Stimulated activated effector memory CD8-positive, alpha-beta T cell treated with anti-CD3 and anti-CD28 coated beads, Interleukin-12 subunit alpha, Interleukin-12 subunit beta, amount 100 ng/mL, for 72 hours (primary cell): ENCODE data around the gene ALX3.
A peak's percentile ranks its signal among the peaks of the same experiment; 100 is the strongest.

Experiments
- ATAC-seq: fragments of 150-1000 bp; cut with Tn5 transposase; 2 replicates; pipeline ENCODE4 v1.10.0; 2021
- DNase-seq, 2 donors: peaks; one replicate each; pipeline ENCODE4 v3.0.0; 2021 to 2022; ENCODE audit warnings: low spot score in 2 of 2
- H3K27ac Mint-ChIP-seq: one replicate; pipeline ENCODE4 v1.8.0; 2022; ENCODE audit warnings: mild to moderate bottlenecking, mixed read lengths
- H3K36me3 Mint-ChIP-seq: one replicate; pipeline ENCODE4 v1.8.0; 2022; ENCODE audit warnings: mild to moderate bottlenecking, mixed read lengths
- H3K4me1 Mint-ChIP-seq: one replicate; pipeline ENCODE4 v1.8.0; 2022; ENCODE audit warnings: mixed read lengths
- H3K4me3 Mint-ChIP-seq: one replicate; pipeline ENCODE4 v1.8.0; 2022; ENCODE audit warnings: mild to moderate bottlenecking, mixed read lengths
- H3K9me3 Mint-ChIP-seq: one replicate; pipeline ENCODE4 v1.8.0; 2022; ENCODE audit warnings: mixed read lengths

The ALX3 gene

DNA sequence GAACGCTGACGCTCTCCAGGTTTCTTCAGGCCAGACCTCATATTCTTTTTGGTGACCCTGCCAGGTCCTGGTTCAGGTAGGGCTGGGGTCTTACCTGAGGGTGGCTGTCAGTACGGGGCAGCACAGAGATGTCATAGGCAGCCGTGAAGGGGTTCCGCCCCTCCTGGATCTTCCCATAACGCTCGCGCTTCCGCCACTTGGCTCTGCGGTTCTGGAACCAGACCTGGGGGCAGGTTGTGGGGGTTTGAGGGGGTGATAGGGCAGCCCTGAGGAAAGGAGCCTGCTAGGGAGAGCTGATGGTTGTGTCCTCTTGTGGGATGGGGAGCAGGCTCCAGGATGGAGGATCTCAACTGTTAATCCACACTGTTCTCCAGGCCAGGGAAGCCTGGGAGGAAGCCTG, 9.1 kb downstream of the ALX3 start:
- H3K36me3 Mint-ChIP-seq = peaks cover 21% of the 10 kb centered on the region

DNA sequence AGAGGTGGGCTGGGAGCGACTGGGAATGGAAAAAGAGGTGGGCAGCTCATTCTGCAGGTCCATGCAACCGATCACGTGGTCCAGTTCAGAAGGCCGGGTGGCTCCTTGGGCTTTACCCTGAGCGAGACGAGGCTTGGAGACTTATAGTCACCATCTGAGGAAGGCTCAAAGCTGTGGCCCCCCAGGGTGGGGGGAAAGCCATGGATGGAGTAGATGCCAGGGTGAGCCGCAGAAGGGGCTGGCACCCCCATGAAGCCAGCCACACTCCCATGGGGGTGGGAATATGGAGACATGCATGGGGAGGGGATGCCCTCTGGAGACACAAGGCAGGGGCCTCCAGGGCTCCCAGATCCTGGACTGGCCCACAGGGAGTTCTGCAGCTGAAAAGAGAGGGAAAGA, 9.8 kb downstream of the ALX3 start:
- Mint-ChIP-seq H3K9me3 (no peaks in the 10 kb centered on the region), H3K36me3 (peaks cover 27% of the 10 kb centered on the region), H3K4me1 (peaks cover 7% of the 10 kb centered on the region), H3K4me3 (no peak overlapping the region), H3K27ac (no peak overlapping the region)
- ATAC-seq (no peak), DNase-seq (no peak)

More for the DNA sequence above, 9.1 kb downstream of the ALX3 start:
- Mint-ChIP-seq H3K9me3 (no peaks in the 10 kb centered on the region), H3K4me1 (peaks cover 7% of the 10 kb centered on the region), H3K4me3 (no peak overlapping the region), H3K27ac (no peak overlapping the region)
- DNase-seq (no peak), ATAC-seq (no peak)

DNA sequence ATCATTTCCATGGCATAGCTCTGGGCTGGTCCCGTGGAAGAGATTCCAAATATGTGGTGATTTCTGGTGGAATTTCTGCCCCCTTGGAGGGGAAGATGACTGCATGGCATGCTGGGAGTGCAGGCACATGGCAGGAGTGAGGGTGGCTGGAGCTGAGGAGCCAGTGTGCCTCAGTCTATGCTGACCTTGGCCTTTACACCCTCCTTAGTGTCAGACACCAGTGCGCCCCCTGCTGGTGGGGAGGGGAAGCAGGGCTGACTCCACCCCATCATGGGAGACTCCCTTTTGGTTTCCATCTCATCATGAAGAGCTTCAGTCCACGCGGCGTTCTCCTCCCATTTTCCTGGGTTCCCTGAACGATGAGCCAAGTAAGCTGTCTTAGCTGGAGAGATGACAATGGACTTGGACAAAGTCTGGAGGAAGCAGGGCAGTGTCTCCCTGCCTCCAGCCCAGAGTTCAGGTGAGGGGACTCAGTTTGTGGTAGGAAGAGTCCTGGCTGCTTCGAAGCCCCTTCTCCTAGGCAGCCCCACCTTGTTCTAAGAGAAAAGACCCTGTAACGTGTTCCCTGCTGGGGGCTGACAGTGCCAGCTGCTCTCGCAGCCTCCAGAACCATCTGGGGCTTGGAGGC, 10.3 kb downstream of the ALX3 start:
- Mint-ChIP-seq H3K36me3 (peaks cover 33% of the 10 kb centered on the region), H3K4me3 (no peak overlapping the region), H3K9me3 (no peaks in the 10 kb centered on the region), H3K4me1 (peaks cover 7% of the 10 kb centered on the region), H3K27ac (peak overlapping the region; percentile 75)
- ATAC-seq (peak; percentile 73), DNase-seq (peak; percentile 73 to 88)

DNA sequence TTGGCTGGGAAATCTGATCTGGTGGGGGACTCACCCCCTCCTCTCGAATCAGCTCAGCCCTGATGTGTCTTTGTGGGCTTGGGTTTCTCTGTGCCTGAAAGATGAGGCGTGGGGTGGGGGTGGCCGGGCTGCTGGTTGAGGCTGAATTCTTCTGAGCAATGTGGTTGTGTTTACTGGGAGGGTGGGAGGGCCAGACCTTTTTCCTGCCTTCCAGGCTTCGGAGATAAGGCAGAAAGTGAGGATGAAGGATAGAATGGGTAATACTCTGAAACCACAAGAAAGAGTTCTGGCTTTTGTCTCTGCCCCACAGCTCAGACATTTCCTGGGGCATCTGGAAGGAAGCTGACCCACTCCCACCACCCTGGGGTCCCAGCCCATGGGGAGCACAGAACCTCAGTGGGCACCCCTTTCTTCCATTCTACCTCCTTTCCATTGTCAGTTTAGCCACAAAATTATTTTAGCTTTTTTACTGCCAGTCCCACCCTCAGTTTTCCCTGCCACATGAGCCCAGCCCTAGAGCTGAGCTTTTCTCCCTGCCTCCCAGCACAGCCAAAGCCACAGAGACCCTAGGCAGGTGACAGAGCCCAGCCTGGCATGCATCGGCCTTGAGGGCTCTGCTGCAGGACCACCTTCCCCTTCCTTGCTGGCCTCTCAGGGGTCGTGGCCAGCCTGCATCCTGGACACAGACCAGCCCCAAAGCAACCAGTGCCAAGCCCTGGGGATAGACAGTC, 11.2 kb downstream of the ALX3 start:
- DNase-seq (no peak), ATAC-seq (no peak)
- Mint-ChIP-seq H3K36me3 (peaks cover 41% of the 10 kb centered on the region), H3K9me3 (no peaks in the 10 kb centered on the region), H3K4me3 (no peak overlapping the region), H3K27ac (peak overlapping the region; percentile 75), H3K4me1 (peaks cover 7% of the 10 kb centered on the region)

DNA sequence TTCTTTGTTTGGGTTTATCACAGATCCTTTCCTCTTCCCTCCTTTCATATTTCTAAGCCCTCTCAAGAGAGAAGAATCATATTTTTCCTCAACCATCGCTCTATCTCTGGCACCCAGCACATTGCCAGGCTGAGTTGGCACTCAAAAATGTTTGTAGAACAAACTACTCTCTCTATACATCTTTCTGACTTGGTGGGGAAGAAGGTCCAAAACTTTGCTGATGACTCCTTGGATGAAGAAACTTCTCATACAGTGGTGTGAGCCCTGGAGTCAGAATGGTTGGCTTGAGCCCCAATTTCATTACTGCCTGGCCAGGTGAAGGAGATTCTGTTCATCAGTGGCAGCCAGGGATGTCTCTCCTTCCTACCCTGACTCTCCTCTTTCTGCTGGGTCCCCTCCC, 11.9 kb downstream of the ALX3 start:
- H3K27ac Mint-ChIP-seq = peak overlapping the region; percentile 6

DNA sequence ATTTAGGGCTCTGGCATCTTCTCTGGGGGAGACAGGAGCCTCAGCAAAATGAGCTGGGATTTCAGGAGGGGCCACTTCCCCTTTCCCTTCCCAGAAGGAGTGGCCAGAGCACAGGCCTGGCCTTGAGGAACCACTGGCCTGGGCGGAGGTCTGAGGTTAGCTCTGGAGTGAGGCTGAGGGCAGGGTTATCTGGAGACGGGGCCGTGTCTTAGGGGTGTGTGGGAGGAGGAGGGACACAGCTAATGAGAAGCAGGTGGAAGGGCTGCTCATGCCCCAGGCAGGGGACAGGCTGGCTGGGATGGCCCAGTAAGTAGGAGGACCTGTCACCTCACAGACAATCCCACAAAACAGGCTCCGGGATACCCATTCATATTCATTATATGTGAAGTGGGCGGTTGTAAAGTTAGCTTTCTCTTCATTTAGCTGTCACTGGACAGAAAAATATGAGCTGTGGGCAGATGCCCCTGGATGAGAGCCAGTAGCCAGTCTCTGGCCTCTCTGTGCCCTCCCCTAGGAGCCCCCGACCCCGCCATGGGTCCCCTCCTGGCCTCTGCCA, 12.4 kb downstream of the ALX3 start:
- Mint-ChIP-seq H3K4me1 (peaks cover 7% of the 10 kb centered on the region), H3K27ac (peak overlapping the region; percentile 6), H3K36me3 (peaks cover 54% of the 10 kb centered on the region), H3K9me3 (no peaks in the 10 kb centered on the region), H3K4me3 (no peak overlapping the region)
- no peak for DNase-seq
- no peak for ATAC-seq

More for the DNA sequence above, 11.9 kb downstream of the ALX3 start:
- DNase-seq (no peak), ATAC-seq (no peak)
- no peak overlapping the region for H3K4me3 Mint-ChIP-seq
- H3K36me3 Mint-ChIP-seq = peaks cover 48% of the 10 kb centered on the region
- H3K9me3 Mint-ChIP-seq = no peaks in the 10 kb centered on the region
- peaks cover 7% of the 10 kb centered on the region for H3K4me1 Mint-ChIP-seq

DNA sequence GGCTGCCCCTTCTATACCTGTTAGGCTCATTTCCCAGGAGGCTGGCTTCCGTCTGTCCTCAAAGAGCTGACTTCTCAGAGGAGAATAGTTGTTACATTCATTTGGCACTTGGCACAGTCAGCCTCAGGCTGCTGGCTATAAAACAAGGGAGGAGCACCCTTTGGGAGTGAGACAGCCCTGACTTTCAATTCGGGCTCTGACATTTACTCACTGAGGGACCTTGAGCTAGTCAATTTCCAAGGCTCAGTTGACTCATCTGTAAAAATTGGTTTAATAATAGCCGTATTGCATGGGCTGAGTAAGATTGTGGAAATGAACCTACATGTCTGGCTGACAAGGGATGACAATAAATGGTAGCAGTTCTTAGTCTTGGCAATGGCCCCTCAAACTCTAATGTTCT, 13.7 kb downstream of the ALX3 start:
- peak; percentile 55 for ATAC-seq
- Mint-ChIP-seq H3K4me3 (no peak overlapping the region), H3K9me3 (no peaks in the 10 kb centered on the region), H3K4me1 (peaks cover 7% of the 10 kb centered on the region), H3K36me3 (peaks cover 66% of the 10 kb centered on the region), H3K27ac (peak overlapping the region; percentile 6)
- no peak for DNase-seq

DNA sequence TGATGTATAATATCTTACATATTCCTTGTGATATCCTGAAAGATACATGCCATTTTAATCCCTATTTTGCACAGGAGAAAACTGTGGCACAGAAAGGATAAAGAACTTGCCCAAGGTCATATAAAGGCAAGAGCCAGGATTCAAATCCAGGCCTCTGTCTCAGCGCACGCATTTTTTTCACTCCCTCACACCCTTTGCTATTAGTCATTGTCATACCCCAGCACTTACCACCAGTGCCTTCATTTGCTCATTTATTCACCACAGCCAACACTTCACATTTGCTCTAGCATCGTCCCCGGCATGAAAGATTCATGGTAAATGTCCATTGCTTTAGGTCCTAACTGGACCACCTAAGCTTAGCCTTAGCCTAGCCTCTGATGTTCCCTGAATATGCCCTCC, 14.2 kb downstream of the ALX3 start:
- peak overlapping the region; percentile 6 for H3K27ac Mint-ChIP-seq
- ATAC-seq (no peak), DNase-seq (no peak)
- no peaks in the 10 kb centered on the region for H3K9me3 Mint-ChIP-seq
- H3K4me1 Mint-ChIP-seq = peaks cover 7% of the 10 kb centered on the region
- H3K4me3 Mint-ChIP-seq = no peak overlapping the region
- H3K36me3 Mint-ChIP-seq = peaks cover 71% of the 10 kb centered on the region

DNA sequence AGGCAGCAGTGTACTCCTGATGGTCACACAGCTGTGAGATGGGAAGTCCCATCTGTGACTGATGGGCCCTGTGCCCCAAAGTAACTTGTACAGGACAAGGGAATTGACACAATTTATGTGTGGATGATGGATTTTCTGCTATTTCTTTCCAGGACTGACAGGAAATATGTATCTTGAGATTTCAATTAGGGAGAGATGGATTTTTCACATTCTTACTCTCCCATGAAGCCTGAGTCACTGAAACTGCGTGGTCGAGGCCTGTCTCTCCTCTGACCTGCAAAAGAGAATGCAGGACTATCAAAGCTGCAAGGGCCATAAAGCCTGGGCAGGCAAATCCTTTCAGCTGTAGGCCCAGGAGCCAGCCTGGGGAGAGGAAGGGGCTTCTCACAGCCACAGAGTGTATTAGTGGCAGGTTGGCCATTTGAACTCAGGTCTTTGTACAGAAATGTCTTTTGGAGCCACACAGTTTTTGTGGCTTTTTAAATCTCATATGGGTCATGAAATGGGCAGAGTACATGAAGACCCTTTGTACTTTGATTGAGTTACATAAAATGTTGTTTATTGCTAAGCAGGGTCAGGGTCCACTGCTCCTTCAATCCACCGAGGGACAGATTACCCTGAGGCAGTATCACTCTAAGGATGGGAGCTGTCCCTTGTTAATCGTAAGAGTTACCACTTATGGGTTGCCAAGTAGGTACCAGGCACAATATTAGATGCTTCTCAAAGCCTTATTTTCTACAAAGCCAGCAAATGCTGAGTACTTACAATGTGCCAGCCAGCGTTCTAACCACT, 14.8 kb downstream of the ALX3 start:
- ATAC-seq = no peak
- H3K4me1 Mint-ChIP-seq = peaks cover 7% of the 10 kb centered on the region
- peaks cover 77% of the 10 kb centered on the region for H3K36me3 Mint-ChIP-seq
- no peak overlapping the region for H3K27ac Mint-ChIP-seq
- DNase-seq = no peak
- H3K9me3 Mint-ChIP-seq = no peaks in the 10 kb centered on the region
- no peak overlapping the region for H3K4me3 Mint-ChIP-seq

DNA sequence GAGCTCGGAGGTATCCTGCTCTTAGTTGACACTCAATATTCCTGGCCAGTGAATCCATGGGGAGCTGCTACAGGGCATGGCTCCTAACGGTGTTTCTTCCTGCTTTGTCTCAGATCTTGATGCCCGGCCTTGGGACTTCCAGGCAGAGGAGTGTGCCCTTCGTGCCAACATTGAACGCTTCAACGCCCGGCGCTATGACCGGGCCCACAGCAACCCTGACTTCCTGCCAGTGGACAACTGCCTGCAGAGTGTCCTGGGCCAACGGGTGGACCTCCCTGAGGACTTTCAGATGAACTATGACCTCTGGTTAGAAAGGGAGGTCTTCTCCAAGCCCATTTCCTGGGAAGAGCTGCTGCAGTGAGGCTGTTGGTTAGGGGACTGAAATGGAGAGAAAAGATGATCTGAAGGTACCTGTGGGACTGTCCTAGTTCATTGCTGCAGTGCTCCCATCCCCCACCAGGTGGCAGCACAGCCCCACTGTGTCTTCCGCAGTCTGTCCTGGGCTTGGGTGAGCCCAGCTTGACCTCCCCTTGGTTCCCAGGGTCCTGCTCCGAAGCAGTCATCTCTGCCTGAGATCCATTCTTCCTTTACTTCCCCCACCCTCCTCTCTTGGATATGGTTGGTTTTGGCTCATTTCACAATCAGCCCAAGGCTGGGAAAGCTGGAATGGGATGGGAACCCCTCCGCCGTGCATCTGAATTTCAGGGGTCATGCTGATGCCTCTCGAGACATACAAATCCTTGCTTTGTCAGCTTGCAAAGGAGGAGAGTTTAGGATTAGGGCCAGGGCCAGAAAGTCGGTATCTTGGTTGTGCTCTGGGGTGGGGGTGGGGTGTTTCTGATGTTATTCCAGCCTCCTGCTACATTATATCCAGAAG, 16.7 kb downstream of the ALX3 start:
- no peaks in the 10 kb centered on the region for H3K9me3 Mint-ChIP-seq
- no peak overlapping the region for H3K27ac Mint-ChIP-seq
- peak; percentile 70 for ATAC-seq
- H3K4me1 Mint-ChIP-seq = no peaks in the 10 kb centered on the region
- no peak overlapping the region for H3K4me3 Mint-ChIP-seq
- H3K36me3 Mint-ChIP-seq = peaks cover 90% of the 10 kb centered on the region
- DNase-seq = peak; percentile 67 to 87

DNA sequence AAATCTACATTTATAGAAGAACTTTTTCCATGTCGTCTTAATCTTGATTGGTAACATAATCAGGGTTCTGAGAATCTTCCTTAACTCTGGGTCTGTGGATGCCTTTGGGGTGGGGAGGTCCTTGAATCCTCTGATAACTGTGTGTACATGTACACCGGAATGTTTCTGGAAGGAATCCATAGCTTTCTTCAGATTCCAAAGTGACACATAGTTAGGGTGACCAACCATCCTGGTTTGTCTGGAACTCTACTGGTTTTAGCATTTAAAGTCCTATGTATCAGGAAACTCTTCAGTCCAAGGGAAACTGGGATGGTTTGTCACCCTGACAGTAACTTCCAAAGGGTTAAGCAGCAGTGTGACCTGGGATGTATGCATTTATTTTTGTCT, 19.2 kb downstream of the ALX3 start:
- H3K4me1 Mint-ChIP-seq = no peaks in the 10 kb centered on the region
- DNase-seq = no peak
- H3K9me3 Mint-ChIP-seq = no peaks in the 10 kb centered on the region
- H3K27ac Mint-ChIP-seq = peak overlapping the region; percentile 20
- no peak overlapping the region for H3K4me3 Mint-ChIP-seq
- H3K36me3 Mint-ChIP-seq = peaks cover 100% of the 10 kb centered on the region
- no peak for ATAC-seq

DNA sequence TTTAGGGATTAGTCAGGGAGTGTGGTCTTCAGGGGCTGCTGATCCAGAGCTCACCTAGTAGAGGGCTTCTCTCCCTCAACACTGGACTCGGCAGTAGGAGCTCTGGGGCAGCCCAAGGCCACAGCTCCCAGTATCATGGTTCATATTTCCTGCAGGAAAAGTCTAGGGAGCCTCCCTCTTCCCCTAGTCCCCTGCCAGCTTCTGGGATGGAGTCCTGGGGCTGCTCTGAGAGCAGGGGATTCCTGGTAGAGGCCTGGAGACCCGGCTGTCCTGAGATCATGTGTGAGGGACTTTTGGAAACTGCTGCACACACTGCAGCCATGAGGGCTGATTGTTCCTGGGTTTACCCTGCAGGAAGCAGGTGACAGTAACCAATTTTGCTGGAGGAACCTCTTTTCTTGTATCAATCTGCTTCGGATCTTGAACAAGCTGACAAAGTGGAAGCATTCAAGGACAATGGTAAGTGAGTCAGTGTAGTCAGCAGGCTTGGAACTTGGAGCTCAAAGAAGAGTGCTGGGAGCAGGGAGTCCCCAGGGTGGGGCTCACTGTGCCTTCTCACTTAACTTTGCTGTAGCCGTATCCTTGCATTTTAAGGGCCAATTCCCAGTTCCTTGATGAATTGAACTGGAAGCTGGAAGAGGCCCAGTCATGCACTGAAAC, 19.7 kb downstream of the ALX3 start:
- Mint-ChIP-seq H3K9me3 (no peaks in the 10 kb centered on the region), H3K36me3 (peaks cover 100% of the 10 kb centered on the region), H3K27ac (peak overlapping the region; percentile 20), H3K4me1 (no peaks in the 10 kb centered on the region), H3K4me3 (no peak overlapping the region)
- no peak for ATAC-seq
- no peak for DNase-seq

DNA sequence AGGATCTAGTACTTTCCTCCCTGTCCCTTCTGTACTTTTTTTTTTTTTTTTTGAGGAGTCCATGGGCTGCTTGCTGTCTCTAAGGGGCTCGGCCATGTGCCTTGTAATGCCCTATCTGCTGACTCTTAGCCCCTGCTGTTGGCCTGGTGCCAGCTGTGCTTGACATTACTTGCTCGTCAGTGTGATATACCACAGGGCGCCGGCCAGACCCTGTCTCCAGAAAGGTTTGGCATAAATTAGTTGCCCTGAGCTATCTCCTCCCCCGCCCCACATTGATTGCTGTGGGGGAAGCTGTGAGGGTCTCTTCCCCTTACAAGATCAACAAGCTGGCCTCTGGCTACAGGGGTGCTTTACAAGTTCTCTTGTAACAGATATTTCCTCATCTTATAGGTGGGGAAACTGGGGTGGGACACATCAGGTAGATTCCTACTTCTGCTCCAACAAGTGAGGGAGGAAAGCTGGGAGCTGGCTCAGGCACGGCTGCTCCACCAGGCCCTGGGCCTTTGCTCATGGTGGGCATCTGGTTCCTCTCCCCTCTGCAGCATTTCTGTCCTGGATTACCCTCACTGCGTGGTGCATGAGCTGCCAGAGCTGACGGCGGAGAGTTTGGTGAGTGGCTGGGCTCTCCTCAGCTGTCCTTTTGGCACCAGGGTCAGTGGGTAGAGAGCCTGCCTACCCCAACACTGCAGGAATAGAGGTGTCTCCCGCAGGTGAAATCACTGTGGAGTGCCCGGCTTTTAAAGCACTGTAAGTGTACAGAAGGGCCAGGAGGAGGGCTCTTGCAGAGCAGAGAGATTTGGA, 20.5 kb downstream of the ALX3 start:
- ATAC-seq = no peak
- H3K4me3 Mint-ChIP-seq = no peak overlapping the region
- no peaks in the 10 kb centered on the region for H3K9me3 Mint-ChIP-seq
- no peak overlapping the region for H3K27ac Mint-ChIP-seq
- DNase-seq = no peak
- H3K36me3 Mint-ChIP-seq = peaks cover 100% of the 10 kb centered on the region
- H3K4me1 Mint-ChIP-seq = no peaks in the 10 kb centered on the region
